ENCODE measurements around the gene NKAIN2.
"Not testable (repeated sequence)": the region's sequence is repeated elsewhere in the genome, so short reads cannot be mapped to it uniquely, and the experiment has no call there.

- TF ChIP-seq EZH2 (optimal IDR thresholded peaks at IDR 0.05; ENCODE audit: low read depth, low read length); CTCF (IDR thresholded peaks at IDR 0.05; ENCODE audit: low read length): not testable (repeated sequence)
Measured at GRCh38 chr6:123989918-123990317, 186.3 kb downstream of the NKAIN2 start.
